Neural cell (in vitro differentiated cells): ENCODE data around the gene PPIP5K1. TPM values are rescaled to one million over a fixed set of nuclear protein-coding genes. Genes with fewer than 3 reads are reported as not detected.

Source experiments
- H2AFZ ChIP-seq: fragments of 200-600, 300-800 bp; sonication (generic), shearing (Covaris generic); 2 replicates; pipeline ENCODE4 v1.6.0; 2014; ENCODE audit warnings: low read depth, mild to moderate bottlenecking, antibody characterized with exemption, low read length, moderate library complexity
- H3F3A ChIP-seq: fragments of 200-600 bp; shearing (Covaris generic); 2 replicates; pipeline ENCODE4 v1.6.1; 2016; ENCODE audit warnings: mild to moderate bottlenecking, moderate library complexity, mixed read lengths, antibody characterized with exemption, low read length; ENCODE audit not compliant: insufficient read depth, poor library complexity, severe bottlenecking
- H3K27ac ChIP-seq: fragments of 200-600, 300-800 bp; sonication (generic), shearing (Covaris generic); 2 replicates; pipeline ENCODE4 v1.5.1; 2014; ENCODE audit warnings: mild to moderate bottlenecking, low read length, moderate library complexity
- H3K27me3 ChIP-seq: fragments of 300-800, 200-600 bp; sonication (generic), shearing (Covaris generic); 2 replicates; pipeline ENCODE4 v1.6.0; 2014; ENCODE audit warnings: mild to moderate bottlenecking, low read depth, low read length, moderate library complexity; ENCODE audit not compliant: insufficient read depth
- H3K36me3 ChIP-seq: fragments of 300-800, 200-600 bp; sonication (generic), shearing (Covaris generic); 2 replicates; pipeline ENCODE4 v1.5.1; 2014; ENCODE audit warnings: mild to moderate bottlenecking, antibody characterized with exemption, low read length, moderate library complexity; ENCODE audit not compliant: insufficient read depth
- H3K4me2 ChIP-seq: fragments of 300-800, 200-600 bp; sonication (generic), shearing (Covaris generic); 2 replicates; pipeline ENCODE4 v1.6.0; 2014; ENCODE audit warnings: mild to moderate bottlenecking, low read length
- H3K4me3 ChIP-seq: fragments of 300-800, 200-600 bp; sonication (generic), shearing (Covaris generic); 2 replicates; pipeline ENCODE4 v1.5.1; 2014; ENCODE audit warnings: mild to moderate bottlenecking, low read length, moderate library complexity
- H3K79me2 ChIP-seq: fragments of 200-600 bp; shearing (Covaris generic); replicated peaks from 2 replicates; pipeline ENCODE4 v1.6.0; 2014; ENCODE audit warnings: mild to moderate bottlenecking, low read length, moderate library complexity; ENCODE audit not compliant: insufficient read depth
- H3K9ac ChIP-seq: fragments of 300-800, 200-600 bp; sonication (generic), shearing (Covaris generic); 2 replicates; pipeline ENCODE4 v1.6.1; 2016; ENCODE audit warnings: mild to moderate bottlenecking, low read length, mixed read lengths
- H3K9me2 ChIP-seq: fragments of 200-600 bp; shearing (Covaris generic); 2 replicates; pipeline ENCODE4 v1.6.1; 2016; ENCODE audit warnings: mild to moderate bottlenecking, low read length, mixed read lengths; ENCODE audit not compliant: insufficient read depth
- H3K9me3 ChIP-seq: fragments of 200-600, 300-800 bp; sonication (generic), shearing (Covaris generic); 2 replicates; pipeline ENCODE4 v1.6.1; 2016; ENCODE audit warnings: mild to moderate bottlenecking, mixed run types, low read length, moderate library complexity, mixed read lengths
- H4K20me1 ChIP-seq: fragments of 200-600 bp; shearing (Covaris generic); 2 replicates; pipeline ENCODE4 v1.6.1; 2016; ENCODE audit warnings: mild to moderate bottlenecking, mixed run types; ENCODE audit not compliant: insufficient read depth
- EP300 ChIP-seq: fragments of 450-650 bp; conservative IDR thresholded peaks from 2 replicates; pipeline ENCODE4 v1.6.1; 2014; ENCODE audit warnings: antibody characterized with exemption, mild to moderate bottlenecking, moderate library complexity; ENCODE audit not compliant: poor library complexity, severe bottlenecking
- MXI1 ChIP-seq: fragments of 450-650 bp; conservative IDR thresholded peaks from 2 replicates; pipeline ENCODE4 v1.6.1; 2014; ENCODE audit warnings: antibody characterized with exemption, mild to moderate bottlenecking; ENCODE audit not compliant: poor library complexity, severe bottlenecking
- RAD21 ChIP-seq: fragments of 450-650 bp; conservative IDR thresholded peaks from 2 replicates; pipeline ENCODE4 v1.6.1; 2014; ENCODE audit warnings: antibody characterized with exemption, mild to moderate bottlenecking, moderate library complexity
- SMC3 ChIP-seq: fragments of 450-650 bp; conservative IDR thresholded peaks from 2 replicates; pipeline ENCODE4 v1.6.1; 2014; ENCODE audit warnings: antibody characterized with exemption, mild to moderate bottlenecking, moderate library complexity; ENCODE audit not compliant: poor library complexity
- TAF1 ChIP-seq: IDR thresholded peaks from 2 replicates; pipeline ENCODE4 v1.6.1; 2012; ENCODE audit warnings: low read depth
- polyA plus RNA-seq: library from polyadenylated mRNA; depleted of rRNA; stranded (reverse); fragments of >200 nt; gene quantifications from 2 replicates; pipeline ENCODE4 v1.2.3, GENCODE V29; 2014
- TF ChIP-seq, protein P1 (sequence below): IDR thresholded peaks from 2 replicates; pipeline ENCODE4 v1.6.1; 2012; ENCODE audit warnings: borderline replicate concordance
- TF ChIP-seq, protein P2 (sequence below): fragments of 450-650 bp; IDR thresholded peaks from 2 replicates; pipeline ENCODE4 v1.5.1; 2014; ENCODE audit warnings: antibody characterized with exemption, mild to moderate bottlenecking, moderate library complexity; ENCODE audit not compliant: poor library complexity, severe bottlenecking

PPIP5K1 gene
- polyA plus RNA-seq, 1 donor from 2014 or later: 29.6 TPM

DNA sequence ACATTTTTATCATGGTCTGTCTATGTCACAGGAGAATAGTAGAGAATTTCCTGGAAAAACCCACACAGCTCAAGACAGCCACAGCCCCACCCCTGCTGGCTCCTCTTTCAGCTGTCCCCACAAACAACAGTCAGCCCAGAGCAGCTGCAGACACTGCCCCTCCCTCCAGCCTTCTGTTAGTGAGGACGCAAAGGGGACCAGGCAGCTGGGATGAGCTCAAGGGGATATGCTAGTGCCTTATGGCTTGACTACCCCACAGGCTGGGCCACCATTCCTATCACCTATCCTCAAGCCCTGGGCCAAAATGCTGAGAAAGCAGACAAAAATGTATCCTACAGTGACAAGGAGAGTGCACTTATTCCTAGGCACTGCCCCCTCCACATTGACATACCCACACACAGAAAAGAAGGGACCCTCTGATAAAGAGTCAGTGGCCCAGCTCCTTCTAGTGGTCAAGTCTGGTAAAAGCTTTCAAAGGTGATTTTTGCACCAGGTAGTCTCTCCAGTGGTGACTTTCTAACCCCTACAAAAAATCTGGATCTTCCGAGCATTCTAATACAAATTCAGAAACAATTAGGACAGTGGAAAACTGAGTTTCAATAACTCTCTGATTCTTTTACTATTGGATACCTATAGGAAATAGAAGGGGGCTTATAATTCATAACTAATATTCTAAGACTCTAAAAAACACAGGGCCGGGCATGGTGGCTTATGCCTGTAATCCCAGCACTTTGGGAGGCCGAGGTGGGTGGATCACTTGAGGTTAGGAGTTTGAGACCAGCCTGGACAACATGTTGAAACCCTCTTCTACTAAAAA is 75.6 kb downstream of the PPIP5K1 start:
- Histone ChIP-seq H3K27ac (no peak overlapping the region), H3K27me3 (no peaks in the 10 kb centered on the region)

DNA sequence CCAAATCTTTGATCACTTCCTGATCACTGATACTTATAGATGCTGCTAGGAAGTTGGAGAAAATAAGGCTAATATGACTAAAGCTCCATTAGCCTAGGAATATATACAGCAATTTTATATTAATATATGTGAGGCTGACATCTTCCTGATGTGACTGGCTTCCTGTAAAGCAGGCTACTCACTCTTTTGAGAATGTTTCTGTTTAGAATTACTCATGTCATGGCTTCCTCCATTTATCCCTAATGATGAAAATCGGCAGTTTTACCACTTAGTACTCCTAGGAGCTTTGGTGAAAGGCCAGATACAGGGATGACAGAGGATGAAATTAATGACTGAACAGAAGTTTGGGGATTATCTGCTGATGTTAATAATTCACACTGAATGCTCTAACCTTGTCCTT is 76.5 kb downstream of the PPIP5K1 start:
- H3K9me3 ChIP-seq: no peaks in the 10 kb centered on the region
- no peaks in the 10 kb centered on the region for H3K27me3 ChIP-seq
- no peaks in the 10 kb centered on the region for H4K20me1 ChIP-seq
- H2AFZ ChIP-seq: no peak overlapping the region
- H3F3A ChIP-seq: peaks cover 13% of the 10 kb centered on the region
- H3K27ac ChIP-seq: no peak overlapping the region
- TF ChIP-seq, protein P1, sequence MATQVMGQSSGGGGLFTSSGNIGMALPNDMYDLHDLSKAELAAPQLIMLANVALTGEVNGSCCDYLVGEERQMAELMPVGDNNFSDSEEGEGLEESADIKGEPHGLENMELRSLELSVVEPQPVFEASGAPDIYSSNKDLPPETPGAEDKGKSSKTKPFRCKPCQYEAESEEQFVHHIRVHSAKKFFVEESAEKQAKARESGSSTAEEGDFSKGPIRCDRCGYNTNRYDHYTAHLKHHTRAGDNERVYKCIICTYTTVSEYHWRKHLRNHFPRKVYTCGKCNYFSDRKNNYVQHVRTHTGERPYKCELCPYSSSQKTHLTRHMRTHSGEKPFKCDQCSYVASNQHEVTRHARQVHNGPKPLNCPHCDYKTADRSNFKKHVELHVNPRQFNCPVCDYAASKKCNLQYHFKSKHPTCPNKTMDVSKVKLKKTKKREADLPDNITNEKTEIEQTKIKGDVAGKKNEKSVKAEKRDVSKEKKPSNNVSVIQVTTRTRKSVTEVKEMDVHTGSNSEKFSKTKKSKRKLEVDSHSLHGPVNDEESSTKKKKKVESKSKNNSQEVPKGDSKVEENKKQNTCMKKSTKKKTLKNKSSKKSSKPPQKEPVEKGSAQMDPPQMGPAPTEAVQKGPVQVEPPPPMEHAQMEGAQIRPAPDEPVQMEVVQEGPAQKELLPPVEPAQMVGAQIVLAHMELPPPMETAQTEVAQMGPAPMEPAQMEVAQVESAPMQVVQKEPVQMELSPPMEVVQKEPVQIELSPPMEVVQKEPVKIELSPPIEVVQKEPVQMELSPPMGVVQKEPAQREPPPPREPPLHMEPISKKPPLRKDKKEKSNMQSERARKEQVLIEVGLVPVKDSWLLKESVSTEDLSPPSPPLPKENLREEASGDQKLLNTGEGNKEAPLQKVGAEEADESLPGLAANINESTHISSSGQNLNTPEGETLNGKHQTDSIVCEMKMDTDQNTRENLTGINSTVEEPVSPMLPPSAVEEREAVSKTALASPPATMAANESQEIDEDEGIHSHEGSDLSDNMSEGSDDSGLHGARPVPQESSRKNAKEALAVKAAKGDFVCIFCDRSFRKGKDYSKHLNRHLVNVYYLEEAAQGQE: no peak
- TF ChIP-seq TAF1 (no peak), MXI1 (no peak), EP300 (no peak)
- TF ChIP-seq, protein P2, sequence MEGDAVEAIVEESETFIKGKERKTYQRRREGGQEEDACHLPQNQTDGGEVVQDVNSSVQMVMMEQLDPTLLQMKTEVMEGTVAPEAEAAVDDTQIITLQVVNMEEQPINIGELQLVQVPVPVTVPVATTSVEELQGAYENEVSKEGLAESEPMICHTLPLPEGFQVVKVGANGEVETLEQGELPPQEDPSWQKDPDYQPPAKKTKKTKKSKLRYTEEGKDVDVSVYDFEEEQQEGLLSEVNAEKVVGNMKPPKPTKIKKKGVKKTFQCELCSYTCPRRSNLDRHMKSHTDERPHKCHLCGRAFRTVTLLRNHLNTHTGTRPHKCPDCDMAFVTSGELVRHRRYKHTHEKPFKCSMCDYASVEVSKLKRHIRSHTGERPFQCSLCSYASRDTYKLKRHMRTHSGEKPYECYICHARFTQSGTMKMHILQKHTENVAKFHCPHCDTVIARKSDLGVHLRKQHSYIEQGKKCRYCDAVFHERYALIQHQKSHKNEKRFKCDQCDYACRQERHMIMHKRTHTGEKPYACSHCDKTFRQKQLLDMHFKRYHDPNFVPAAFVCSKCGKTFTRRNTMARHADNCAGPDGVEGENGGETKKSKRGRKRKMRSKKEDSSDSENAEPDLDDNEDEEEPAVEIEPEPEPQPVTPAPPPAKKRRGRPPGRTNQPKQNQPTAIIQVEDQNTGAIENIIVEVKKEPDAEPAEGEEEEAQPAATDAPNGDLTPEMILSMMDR: no peak
- H3K79me2 ChIP-seq: peaks cover 40% of the 10 kb centered on the region
- H3K4me2 ChIP-seq: peak overlapping the region; percentile 46
- peak overlapping the region; percentile 32 for H3K4me3 ChIP-seq
- no peaks in the 10 kb centered on the region for H3K36me3 ChIP-seq
- H3K9me2 ChIP-seq: no peaks in the 10 kb centered on the region
- H3K9ac ChIP-seq: peak overlapping the region; percentile 1

More for the DNA sequence above, 75.6 kb downstream of the PPIP5K1 start:
- peaks cover 13% of the 10 kb centered on the region for H3F3A ChIP-seq
- H3K9ac ChIP-seq: no peak overlapping the region
- no peak overlapping the region for H2AFZ ChIP-seq
- TF ChIP-seq EP300: no peak
- TF ChIP-seq SMC3: peak; percentile 72
- peak; percentile 75 for TF ChIP-seq RAD21
- TF ChIP-seq, protein P2: peak; percentile 75
- no peak for TF ChIP-seq MXI1
- TF ChIP-seq TAF1: no peak
- H3K36me3 ChIP-seq: no peaks in the 10 kb centered on the region
- peak overlapping the region; percentile 46 for H3K4me2 ChIP-seq
- no peaks in the 10 kb centered on the region for H3K9me2 ChIP-seq
- H3K79me2 ChIP-seq: peaks cover 49% of the 10 kb centered on the region
- H4K20me1 ChIP-seq: no peaks in the 10 kb centered on the region
- H3K9me3 ChIP-seq: no peaks in the 10 kb centered on the region
- peak overlapping the region; percentile 32 for H3K4me3 ChIP-seq
